Stimulated activated CD8-positive, alpha-beta memory T cell treated with anti-CD3 and anti-CD28 coated beads, Interleukin-15, amount 100 ng/mL, for 1 hour (primary cell): ENCODE results near the gene PPEF2.
"Not testable (repeated sequence)": the region's sequence is repeated elsewhere in the genome, so short reads cannot be mapped to it uniquely, and the experiment has no call there.

Experiments
- DNase-seq: peaks from one replicate; pipeline ENCODE4 v3.0.0-alpha.2; 2020; ENCODE audit warnings: low read depth

PPEF2 gene

GRCh38 chr4:75902352-75902751, at the start of gene PPEF2:
TSS of gene PPEF2 (minus strand) at chr4:75902452. CDS start at chr4:75896325, 6,127 bp downstream.
- DNase-seq: no peak

- no peak for DNase-seq
Measured at GRCh38 chr4:75950213-75950815, 48.1 kb upstream of the PPEF2 start.

- DNase-seq: no peak
Measured at GRCh38 chr4:75948822-75949444, 46.7 kb upstream of the PPEF2 start.

- peak; percentile 48 for DNase-seq
Measured at GRCh38 chr4:75940692-75941253, 38.5 kb upstream of the PPEF2 start, which contains the start of gene NAAA. TSS of gene NAAA (minus strand) at chr4:75941013. CDS start at chr4:75940949, 64 bp downstream.

- peak; percentile 42 for DNase-seq
Measured at GRCh38 chr4:75939890-75940691, 37.8 kb upstream of the PPEF2 start.

GRCh38 chr4:75935628-75936027, 33.4 kb upstream of the PPEF2 start:
- no peak for DNase-seq

- DNase-seq: no peak
Measured at GRCh38 chr4:75930152-75930551, 27.9 kb upstream of the PPEF2 start.

- DNase-seq: not testable (repeated sequence)
Measured at GRCh38 chr4:75924916-75925315, 22.7 kb upstream of the PPEF2 start.

- DNase-seq: no peak
Measured at GRCh38 chr4:75924309-75924827, 22.1 kb upstream of the PPEF2 start.

GRCh38 chr4:75922588-75922987, 20.3 kb upstream of the PPEF2 start:
- no peak for DNase-seq

GRCh38 chr4:75921910-75922309, 19.7 kb upstream of the PPEF2 start:
- no peak for DNase-seq

GRCh38 chr4:75920327-75920726, 18.1 kb upstream of the PPEF2 start:
- DNase-seq: no peak

GRCh38 chr4:75919920-75920319, 17.7 kb upstream of the PPEF2 start:
- no peak for DNase-seq

GRCh38 chr4:75916091-75916661, 13.9 kb upstream of the PPEF2 start:
- no peak for DNase-seq

- no peak for DNase-seq
Measured at GRCh38 chr4:75912968-75913367, 10.7 kb upstream of the PPEF2 start.

GRCh38 chr4:75910831-75911230, 8.6 kb upstream of the PPEF2 start:
- DNase-seq: not testable (repeated sequence)

GRCh38 chr4:75909405-75909804, 7.2 kb upstream of the PPEF2 start:
- no peak for DNase-seq

- no peak for DNase-seq
Measured at GRCh38 chr4:75908555-75908954, 6.3 kb upstream of the PPEF2 start.

GRCh38 chr4:75907966-75908365, 5.7 kb upstream of the PPEF2 start:
- no peak for DNase-seq

- DNase-seq: no peak
Measured at GRCh38 chr4:75904076-75904475, 1.8 kb upstream of the PPEF2 start.

GRCh38 chr4:75898536-75898935, 3.7 kb downstream of the PPEF2 start:
- no peak for DNase-seq

GRCh38 chr4:75895744-75896314, 6.4 kb downstream of the PPEF2 start:
- DNase-seq: no peak
